Keratinocyte (primary cell): ENCODE data around the gene ATP6V1G3. TPM values are rescaled to one million over a fixed set of nuclear protein-coding genes. Genes with fewer than 3 reads are reported as not detected.

Source experiments
- DNase-seq: peaks from one replicate; pipeline ENCODE4 v3.0.0-alpha.2; 2011; ENCODE audit warnings: low read depth, missing footprints, low spot score
- FAIRE-seq: peaks from 2 replicates; lab custom pipeline; 2011; peaks lifted over from hg19 to GRCh38; lab: Jason Lieb, UNC
- H2AFZ ChIP-seq: 2 replicates; pipeline ENCODE4 v1.6.0; 2012; ENCODE audit warnings: low read length, control low read depth, inconsistent platforms; ENCODE audit not compliant: control insufficient read depth
- H3K27ac ChIP-seq: 2 replicates; pipeline ENCODE4 v1.5.1; 2011; ENCODE audit warnings: low read length; ENCODE audit not compliant: control insufficient read depth, insufficient read depth
- H3K27me3 ChIP-seq: 3 replicates; pipeline ENCODE4 v1.6.0; 2011; ENCODE audit warnings: low read length; ENCODE audit not compliant: control insufficient read depth, insufficient read depth; ENCODE audit errors: extremely low read depth
- H3K36me3 ChIP-seq, 2 experiments: 2 replicates in 1 of 2; 3 replicates in 1 of 2; pipeline ENCODE4 v1.5.1; 2011; ENCODE audit warnings: low read length in 2 of 2, mild to moderate bottlenecking in 1 of 2; ENCODE audit not compliant: control insufficient read depth in 2 of 2, insufficient read depth in 2 of 2; ENCODE audit errors: extremely low read depth in 1 of 2
- H3K4me1 ChIP-seq: 3 replicates; pipeline ENCODE4 v1.5.1; 2011; ENCODE audit warnings: low read length; ENCODE audit not compliant: control insufficient read depth, insufficient read depth; ENCODE audit errors: extremely low read depth
- H3K4me2 ChIP-seq: 3 replicates; pipeline ENCODE4 v1.6.0; 2011; ENCODE audit warnings: low read depth, low read length; ENCODE audit not compliant: control insufficient read depth, insufficient read depth; ENCODE audit errors: extremely low read depth
- H3K4me3 ChIP-seq, 3 experiments: fragments of 200-600 bp in 1 of 3; sonication (generic) in 1 of 3; 2 replicates in 2 of 3; 3 replicates in 1 of 3; pipeline ENCODE4 v1.5.1; 2011 to 2016; ENCODE audit warnings: low read length in 3 of 3, mild to moderate bottlenecking in 3 of 3, control low read depth in 2 of 3, inconsistent platforms in 1 of 3, low read depth in 1 of 3, mixed read lengths in 1 of 3, mixed run types in 1 of 3, moderate library complexity in 1 of 3; ENCODE audit not compliant: control insufficient read depth in 2 of 3, insufficient read depth in 2 of 3; ENCODE audit errors: extremely low read depth in 1 of 3
- H3K79me2 ChIP-seq: 2 replicates; pipeline ENCODE4 v1.6.0; 2012; ENCODE audit warnings: low read length; ENCODE audit not compliant: control insufficient read depth, insufficient read depth
- H3K9ac ChIP-seq: 3 replicates; pipeline ENCODE4 v1.6.0; 2011; ENCODE audit warnings: low read length; ENCODE audit not compliant: control insufficient read depth, insufficient read depth; ENCODE audit errors: extremely low read depth
- H3K9me1 ChIP-seq: 3 replicates; pipeline ENCODE4 v1.6.0; 2011; ENCODE audit warnings: low read length; ENCODE audit not compliant: control insufficient read depth, insufficient read depth; ENCODE audit errors: extremely low read depth
- H3K9me3 ChIP-seq: 2 replicates; pipeline ENCODE4 v1.5.1; 2012; ENCODE audit warnings: low read depth, low read length; ENCODE audit not compliant: control insufficient read depth
- H4K20me1 ChIP-seq: 3 replicates; pipeline ENCODE4 v1.6.0; 2011; ENCODE audit warnings: low read length; ENCODE audit not compliant: control insufficient read depth, insufficient read depth; ENCODE audit errors: extremely low read depth
- EZH2 ChIP-seq: IDR thresholded peaks from one replicate; pipeline ENCODE4 v1.6.1; 2012; ENCODE audit warnings: inconsistent platforms, mild to moderate bottlenecking, low read length, moderate library complexity
- dilution Hi-C: fragments of 300-500 bp; cut with MboI; formaldehyde crosslinking; loops from one replicate; pipeline ENCODE4 v1.7.0; 2020; ENCODE audit warnings: low sequenced_read_pairs; ENCODE audit not compliant: extremely low pct_ligation_motif_present
- polyA plus RNA-seq, 5 experiments: library from polyadenylated mRNA; depleted of rRNA in 3 of 5; stranded (reverse) in 3 of 5; stranded (forward) in 1 of 5; unstranded in 1 of 5; fragments of >200 nt; gene quantifications; 1 replicate in 1 of 5; 2 replicates in 3 of 5; 3 replicates in 1 of 5; pipeline versions ENCODE4 v1.2.1 to v1.2.3, GENCODE V29; 2011 to 2012; ENCODE audit warnings: missing spikeins in 2 of 5, low read depth in 1 of 5, low replicate concordance in 1 of 5
- TF ChIP-seq, protein P1 (sequence below), 3 experiments: IDR thresholded peaks in 1 of 3; conservative IDR thresholded peaks in 1 of 3; optimal IDR thresholded peaks in 1 of 3; 2 replicates in 2 of 3; 3 replicates in 1 of 3; pipeline versions ENCODE3 to v1.5.1; 2011; ENCODE audit warnings: low read length in 3 of 3, mild to moderate bottlenecking in 3 of 3, moderate library complexity in 2 of 3, control low read depth in 1 of 3, inconsistent platforms in 1 of 3; ENCODE audit not compliant: insufficient read depth in 2 of 3; ENCODE audit errors: extremely low read depth in 1 of 3

The ATP6V1G3 gene
- polyA plus RNA-seq, 1 donor (not counting 4 experiments of a cell fraction or from before 2014, with no cell fraction given) = not detected

GRCh38 chr1:198494658-198495103 lies 45.8 kb downstream of the ATP6V1G3 start:
- Histone ChIP-seq H2AFZ (no peak overlapping the region), H4K20me1 (no peaks in the 10 kb centered on the region), H3K79me2 (no peaks in the 10 kb centered on the region), H3K4me2 (no peak overlapping the region), H3K9me3 (no peaks in the 10 kb centered on the region), H3K9ac (no peak overlapping the region), H3K4me1 (peaks cover 28% of the 10 kb centered on the region), H3K36me3 (no peaks in the 10 kb centered on the region), H3K27ac (no peak overlapping the region), H3K27me3 (no peaks in the 10 kb centered on the region), H3K4me3 (no peak overlapping the region), H3K9me1 (no peaks in the 10 kb centered on the region)
- dilution Hi-C loops = no loop called here
- FAIRE-seq (no peak), DNase-seq (no peak)
- TF ChIP-seq EZH2 = no peak
- TF ChIP-seq, protein P1, sequence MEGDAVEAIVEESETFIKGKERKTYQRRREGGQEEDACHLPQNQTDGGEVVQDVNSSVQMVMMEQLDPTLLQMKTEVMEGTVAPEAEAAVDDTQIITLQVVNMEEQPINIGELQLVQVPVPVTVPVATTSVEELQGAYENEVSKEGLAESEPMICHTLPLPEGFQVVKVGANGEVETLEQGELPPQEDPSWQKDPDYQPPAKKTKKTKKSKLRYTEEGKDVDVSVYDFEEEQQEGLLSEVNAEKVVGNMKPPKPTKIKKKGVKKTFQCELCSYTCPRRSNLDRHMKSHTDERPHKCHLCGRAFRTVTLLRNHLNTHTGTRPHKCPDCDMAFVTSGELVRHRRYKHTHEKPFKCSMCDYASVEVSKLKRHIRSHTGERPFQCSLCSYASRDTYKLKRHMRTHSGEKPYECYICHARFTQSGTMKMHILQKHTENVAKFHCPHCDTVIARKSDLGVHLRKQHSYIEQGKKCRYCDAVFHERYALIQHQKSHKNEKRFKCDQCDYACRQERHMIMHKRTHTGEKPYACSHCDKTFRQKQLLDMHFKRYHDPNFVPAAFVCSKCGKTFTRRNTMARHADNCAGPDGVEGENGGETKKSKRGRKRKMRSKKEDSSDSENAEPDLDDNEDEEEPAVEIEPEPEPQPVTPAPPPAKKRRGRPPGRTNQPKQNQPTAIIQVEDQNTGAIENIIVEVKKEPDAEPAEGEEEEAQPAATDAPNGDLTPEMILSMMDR (optimal IDR thresholded peaks at IDR 0.05 in 1 of 3, IDR thresholded peaks at IDR 0.05 in 1 of 3, conservative IDR thresholded peaks at IDR 0.05 in 1 of 3; ENCODE audit: extremely low read depth in 1 of 3, insufficient read depth in 2 of 3, low read length in 3 of 3) = no peak

DNA sequence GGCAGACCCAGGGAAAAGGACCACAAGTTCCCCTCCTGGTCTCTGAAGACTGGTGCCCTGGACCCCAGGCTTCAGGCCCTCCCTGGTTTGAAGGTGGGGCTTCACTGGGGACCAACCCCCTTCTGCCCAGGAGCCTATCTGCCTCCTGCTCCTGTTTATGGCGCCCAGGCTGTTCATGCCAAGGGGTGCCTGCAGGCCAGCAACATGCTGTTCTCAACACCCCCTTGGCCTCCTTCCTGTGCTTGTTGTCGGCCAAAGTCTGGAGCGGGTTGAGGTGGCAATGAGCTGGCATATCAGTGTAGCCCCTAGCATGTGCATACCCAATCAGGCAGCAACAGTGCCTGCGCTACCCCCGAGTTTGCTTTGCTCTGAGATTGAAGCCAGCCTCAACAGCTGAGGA lies 46.3 kb downstream of the ATP6V1G3 start:
- no peak overlapping the region for H3K9ac ChIP-seq
- DNase-seq (no peak), FAIRE-seq (no peak)
- H3K4me2 ChIP-seq = no peak overlapping the region
- H4K20me1 ChIP-seq = no peaks in the 10 kb centered on the region
- no peak overlapping the region for H2AFZ ChIP-seq
- H3K79me2 ChIP-seq = no peaks in the 10 kb centered on the region
- dilution Hi-C loops = no loop called here
- H3K27me3 ChIP-seq = no peaks in the 10 kb centered on the region
- H3K4me3 ChIP-seq = no peak overlapping the region
- no peaks in the 10 kb centered on the region for H3K9me1 ChIP-seq
- H3K27ac ChIP-seq = no peak overlapping the region
- H3K36me3 ChIP-seq = no peaks in the 10 kb centered on the region
- peaks cover 28% of the 10 kb centered on the region for H3K4me1 ChIP-seq
- TF ChIP-seq, protein P1 (optimal IDR thresholded peaks at IDR 0.05 in 1 of 3, IDR thresholded peaks at IDR 0.05 in 1 of 3, conservative IDR thresholded peaks at IDR 0.05 in 1 of 3; ENCODE audit: extremely low read depth in 1 of 3, insufficient read depth in 2 of 3, low read length in 3 of 3) = no peak
- TF ChIP-seq EZH2 = no peak
- H3K9me3 ChIP-seq = no peaks in the 10 kb centered on the region
